H1 (cell line): ENCODE results near the gene RPL7A. TPM values are rescaled to one million over a fixed set of nuclear protein-coding genes. Genes with fewer than 3 reads are reported as not detected.

Experiments
- CTCF ChIA-PET: fragments of 300-600 bp; sonication (Branson Sonifier 250); formaldehyde crosslinking; loops from one replicate; lab custom pipeline; 2021; ENCODE audit not compliant: partially characterized antibody; lab: Charles Lee
- POLR2A ChIA-PET: fragments of 300-600 bp; sonication (Branson Sonifier 250); formaldehyde crosslinking; loops from one replicate; lab custom pipeline; 2021; ENCODE audit warnings: inconsistent platforms; ENCODE audit not compliant: partially characterized antibody; lab: Charles Lee
- DNase-seq, 2 experiments: peaks; one replicate each; pipeline versions ENCODE4 v3.0.0 to v3.0.0-alpha.2; 2010 to 2022; ENCODE audit warnings: low spot score in 2 of 2, low read depth in 1 of 2, mixed read lengths in 1 of 2
- FAIRE-seq: peaks from 2 replicates; lab custom pipeline; 2011; peaks lifted over from hg19 to GRCh38; lab: Jason Lieb, UNC
- H2AFZ ChIP-seq: 2 replicates; pipeline ENCODE4 v1.8.1; 2012; ENCODE audit warnings: low read length, inconsistent platforms
- H2AK5ac ChIP-seq: 2 replicates; pipeline ENCODE4 v1.6.1; 2013; ENCODE audit warnings: low read depth, low read length
- H2BK120ac ChIP-seq: replicated peaks from 2 replicates; pipeline ENCODE3; 2013; ENCODE audit warnings: low read depth, low read length, inconsistent platforms
- H2BK12ac ChIP-seq: 2 replicates; pipeline ENCODE4 v1.6.1; 2013; ENCODE audit warnings: low read depth, low read length
- H2BK15ac ChIP-seq: 2 replicates; pipeline ENCODE4 v1.6.1; 2013; ENCODE audit warnings: low read length
- H2BK20ac ChIP-seq: 2 replicates; pipeline ENCODE4 v1.6.1; 2013; ENCODE audit warnings: low read length
- H2BK5ac ChIP-seq: 2 replicates; pipeline ENCODE4 v1.6.1; 2013; ENCODE audit warnings: low read depth, low read length
- H3K14ac ChIP-seq: 2 replicates; pipeline ENCODE4 v1.6.1; 2013; ENCODE audit warnings: inconsistent platforms; ENCODE audit not compliant: insufficient read length
- H3K18ac ChIP-seq: 2 replicates; pipeline ENCODE4 v1.6.1; 2013; ENCODE audit warnings: low read length; ENCODE audit errors: extremely low read depth
- H3K23ac ChIP-seq: 2 replicates; pipeline ENCODE4 v1.6.1; 2013; ENCODE audit warnings: inconsistent platforms; ENCODE audit not compliant: insufficient read length
- H3K23me2 ChIP-seq: 2 replicates; pipeline ENCODE4 v1.6.1; 2013; ENCODE audit warnings: low read depth, low read length
- H3K27ac ChIP-seq: 2 replicates; pipeline ENCODE4 v1.6.1; 2011; ENCODE audit warnings: low read depth, low read length, inconsistent platforms
- H3K27me3 ChIP-seq, 4 experiments: replicated peaks in 1 of 4; 1 replicate in 1 of 4; 2 replicates in 3 of 4; pipeline versions ENCODE4 v1.6.1 to v1.8.1; 2011 to 2013; ENCODE audit warnings: low read length in 3 of 4, mild to moderate bottlenecking in 3 of 4, inconsistent platforms in 2 of 4, mixed read lengths in 2 of 4, moderate library complexity in 1 of 4; ENCODE audit not compliant: control insufficient read depth in 3 of 4, insufficient read depth in 3 of 4; ENCODE audit errors: extremely low read depth in 1 of 4
- H3K36me3 ChIP-seq, 4 experiments: 2 replicates each; pipeline versions ENCODE4 v1.6.1 to v1.8.1; 2011 to 2013; ENCODE audit warnings: mild to moderate bottlenecking in 4 of 4, low read length in 3 of 4, moderate library complexity in 2 of 4, control low read depth in 1 of 4, inconsistent platforms in 1 of 4; ENCODE audit not compliant: insufficient read depth in 4 of 4, control insufficient read depth in 2 of 4
- H3K4ac ChIP-seq: replicated peaks from 2 replicates; pipeline ENCODE3; 2013; ENCODE audit warnings: low read length, low read depth, mixed read lengths, inconsistent platforms; ENCODE audit not compliant: insufficient read length
- H3K4me1 ChIP-seq, 4 experiments: replicated peaks in 1 of 4; 1 replicate in 1 of 4; 2 replicates in 3 of 4; pipeline versions ENCODE4 v1.6.1 to v1.8.1; 2011 to 2013; ENCODE audit warnings: low read length in 3 of 4, inconsistent platforms in 2 of 4, mixed read lengths in 1 of 4; ENCODE audit not compliant: insufficient read depth in 4 of 4, control insufficient read depth in 3 of 4
- H3K4me2 ChIP-seq, 2 experiments: 2 replicates each; pipeline versions ENCODE4 v1.6.1 to v1.8.1; 2011 to 2013; ENCODE audit warnings: low read depth in 2 of 2, low read length in 2 of 2, control low read depth in 1 of 2, inconsistent platforms in 1 of 2, mild to moderate bottlenecking in 1 of 2; ENCODE audit not compliant: insufficient read depth in 1 of 2
- H3K4me3 ChIP-seq, 4 experiments: fragments of 200-600, 300-600 bp in 1 of 4; sonication (generic), shearing (Covaris generic), sonication (Bioruptor Twin) in 1 of 4; 2 replicates each; pipeline versions ENCODE4 v1.5.1 to v1.8.1; 2011 to 2016; ENCODE audit warnings: low read length in 4 of 4, low read depth in 3 of 4, control low read depth in 2 of 4, inconsistent platforms in 2 of 4, mild to moderate bottlenecking in 2 of 4, mixed read lengths in 1 of 4, moderate library complexity in 1 of 4; ENCODE audit not compliant: insufficient read depth in 2 of 4; ENCODE audit errors: extremely low read depth in 1 of 4
- H3K56ac ChIP-seq: replicated peaks from 2 replicates; pipeline ENCODE3; 2013; ENCODE audit warnings: low read depth, mild to moderate bottlenecking, mixed read lengths, low read length, inconsistent platforms; ENCODE audit not compliant: insufficient read length
- H3K79me1 ChIP-seq: 2 replicates; pipeline ENCODE4 v1.6.1; 2013; ENCODE audit warnings: low read depth, low read length, control low read depth
- H3K79me2 ChIP-seq, 2 experiments: 2 replicates each; pipeline versions ENCODE4 v1.6.1 to v1.8.1; 2012 to 2013; ENCODE audit warnings: low read length in 2 of 2, mild to moderate bottlenecking in 2 of 2, inconsistent platforms in 1 of 2; ENCODE audit not compliant: insufficient read depth in 2 of 2, control insufficient read depth in 1 of 2
- H3K9ac ChIP-seq, 4 experiments: replicated peaks in 1 of 4; 1 replicate in 1 of 4; 2 replicates in 3 of 4; pipeline versions ENCODE4 v1.6.1 to v1.8.1; 2011 to 2013; ENCODE audit warnings: low read depth in 3 of 4, low read length in 3 of 4, control low read depth in 2 of 4, mild to moderate bottlenecking in 2 of 4, moderate library complexity in 2 of 4, inconsistent platforms in 1 of 4; ENCODE audit errors: extremely low read depth in 1 of 4
- H3K9me3 ChIP-seq, 2 experiments: 2 replicates each; pipeline versions ENCODE4 v1.6.1 to v1.8.1; 2012 to 2013; ENCODE audit warnings: mild to moderate bottlenecking in 2 of 2, moderate library complexity in 2 of 2, control low read depth in 1 of 2, inconsistent platforms in 1 of 2, low read depth in 1 of 2, low read length in 1 of 2, mixed read lengths in 1 of 2; ENCODE audit not compliant: insufficient read depth in 2 of 2
- H4K20me1 ChIP-seq, 2 experiments: replicated peaks in 1 of 2; 2 replicates each; pipeline versions ENCODE3 to v1.8.1; 2011 to 2013; ENCODE audit warnings: inconsistent platforms in 2 of 2, low read length in 2 of 2, mild to moderate bottlenecking in 1 of 2; ENCODE audit not compliant: insufficient read depth in 2 of 2, control insufficient read depth in 1 of 2
- H4K5ac ChIP-seq: 2 replicates; pipeline ENCODE4 v1.6.1; 2013; ENCODE audit warnings: low read length, low read depth, mixed read lengths, inconsistent platforms; ENCODE audit not compliant: insufficient read length
- H4K8ac ChIP-seq: 2 replicates; pipeline ENCODE4 v1.8.0; 2013; ENCODE audit warnings: mild to moderate bottlenecking, moderate library complexity, low read length, inconsistent platforms; ENCODE audit not compliant: insufficient read depth; ENCODE audit errors: extremely low read depth
- H4K91ac ChIP-seq: replicated peaks from 2 replicates; pipeline ENCODE3; 2013; ENCODE audit warnings: low read length, mixed read lengths, inconsistent platforms; ENCODE audit not compliant: insufficient read length
- CREB1 ChIP-seq: IDR thresholded peaks from 2 replicates; pipeline ENCODE4 v1.6.1; 2012; ENCODE audit warnings: inconsistent platforms
- CTBP2 ChIP-seq: IDR thresholded peaks from 2 replicates; pipeline ENCODE4 v1.7.0; 2011; ENCODE audit warnings: borderline replicate concordance, mild to moderate bottlenecking, moderate library complexity, mixed read lengths, low read length; ENCODE audit not compliant: insufficient read depth, insufficient read length
- HDAC6 ChIP-seq: IDR thresholded peaks from one replicate; pipeline ENCODE4 v1.7.1; 2012; ENCODE audit warnings: low read depth, mild to moderate bottlenecking, inconsistent platforms, low read length, moderate library complexity
- POLR2A ChIP-seq, 2 experiments: IDR thresholded peaks; 1 replicate in 1 of 2; 2 replicates in 1 of 2; pipeline ENCODE4 v1.6.1; 2011; ENCODE audit warnings: low read depth in 2 of 2, low read length in 2 of 2, mild to moderate bottlenecking in 2 of 2; ENCODE audit errors: control extremely low read depth in 1 of 2
- POLR2AphosphoS5 ChIP-seq: IDR thresholded peaks from 2 replicates; pipeline ENCODE4 v1.6.1; 2011; ENCODE audit warnings: low read depth, low read length
- RXRA ChIP-seq: IDR thresholded peaks from 2 replicates; pipeline ENCODE4 v1.6.1; 2011; ENCODE audit warnings: low read depth, mild to moderate bottlenecking, low read length, moderate library complexity; ENCODE audit not compliant: insufficient read depth
- SP4 ChIP-seq: IDR thresholded peaks from 2 replicates; pipeline ENCODE4 v1.6.1; 2012; ENCODE audit warnings: low read length, inconsistent platforms
- TAF7 ChIP-seq: optimal IDR thresholded peaks from 2 replicates; pipeline ENCODE3; 2011; ENCODE audit warnings: low read depth, mild to moderate bottlenecking, inconsistent platforms, low read length, moderate library complexity, borderline replicate concordance
- WGBS, 2 experiments: shearing (Covaris generic) in 1 of 2; methylation state at CpG; one replicate each; pipeline versions ENCODE4 v1.1.6 to v1.1.7; 2013 to 2015; ENCODE audit warnings: low lambda C conversion rate in 2 of 2, mixed read lengths in 2 of 2, inconsistent platforms in 1 of 2, low coverage in 1 of 2, missing lambda C conversion rate in 1 of 2; ENCODE audit not compliant: insufficient replicate concordance in 2 of 2, insufficient coverage in 1 of 2, insufficient read length in 1 of 2; ENCODE audit errors: extremely low coverage in 1 of 2, missing lambda C conversion rate in 1 of 2; 5-methylcytosine and 5-hydroxymethylcytosine counted together
- polyA plus RNA-seq, 7 experiments: library from polyadenylated mRNA; depleted of rRNA in 3 of 7; stranded (reverse) in 5 of 7; unstranded in 2 of 7; fragments of >200 nt in 5 of 7; fragments of 200-250 nt in 2 of 7; gene quantifications; 1 replicate in 5 of 7; 2 replicates in 1 of 7; 4 replicates in 1 of 7; pipeline versions ENCODE4 v1.2.1 to v1.2.3, GENCODE V29; 2011 to 2013; ENCODE audit warnings: missing spikeins in 2 of 7, mixed read lengths in 2 of 7
- total RNA-seq: library from RNA; stranded (reverse); fragmentation: NEBNext Ultra II Directional; extraction: Animal tissue kit (Norgen Biotek cat#: 25700); gene quantifications from 2 replicates; pipeline ENCODE4 v1.2.1, GENCODE V29; 2021

The RPL7A gene
- total and polyA plus RNA-seq, 2 of the 8 experiments (the other 6 are each of a cell fraction or from before 2014, with no cell fraction given), result 2,578 to 2,783 TPM

DNA sequence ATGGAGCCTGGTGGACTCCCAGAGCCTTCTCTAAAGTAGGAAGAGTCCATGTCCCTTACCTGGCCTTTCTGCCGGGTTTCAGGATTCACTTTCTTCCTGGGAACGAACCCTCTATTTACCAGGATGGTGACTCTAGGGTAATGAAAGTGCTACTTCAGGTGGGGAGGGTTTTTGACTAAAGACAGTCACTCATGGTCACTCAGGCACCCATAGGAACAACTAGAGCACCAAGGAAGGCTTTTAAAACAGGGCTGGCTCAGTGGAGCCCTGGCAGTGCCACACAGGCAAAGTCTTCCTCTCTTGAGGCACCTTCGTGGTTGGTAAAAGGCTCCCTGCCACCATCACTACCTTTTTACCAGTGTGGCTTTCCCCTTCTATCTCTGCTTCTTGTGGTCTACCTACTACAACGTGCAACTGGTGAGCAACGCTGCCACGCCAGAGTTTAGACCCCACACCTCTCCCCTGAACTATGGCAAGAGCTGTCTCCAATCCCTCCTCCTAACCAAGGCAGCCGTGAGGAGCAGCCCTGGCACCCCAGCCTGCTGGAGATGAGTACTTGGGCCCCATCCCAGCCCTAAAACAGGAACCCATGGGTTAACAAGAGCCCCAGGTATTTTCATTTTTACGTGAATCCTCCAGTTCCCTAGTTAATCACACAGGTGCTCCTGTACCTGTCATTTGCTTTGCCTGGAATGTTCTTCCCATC is 4.8 kb downstream of the RPL7A start:
- H3K4me2 ChIP-seq, result no peak overlapping the region
- H4K5ac ChIP-seq, result no peak overlapping the region
- POLR2A ChIA-PET, result interaction anchor here (0.9 to 16.1 kb wide), 14 partner anchors 8 to 322 kb away, joined by 3 to 461 read pairs (median 6); partner anchors contain the start of genes CACFD1, MED22, RPL7A and STKLD1
- H3K79me2 ChIP-seq, result peaks cover 5 to 34% of the 10 kb centered on the region in 2 experiments
- H2BK5ac ChIP-seq, result no peak overlapping the region
- H3K9ac ChIP-seq, result no peak overlapping the region
- peaks cover 20 to 45% (median 39%) of the 10 kb centered on the region in 4 experiments for H3K36me3 ChIP-seq
- TF ChIP-seq SP4, result peak; percentile 12; the same call in 1 of the 2 replicates
- peak; percentile 51 for TF ChIP-seq TAF7
- peak in 1 of 2 experiments; percentile 83; a peak in 2 of 3 replicates for TF ChIP-seq POLR2A (IDR thresholded peaks at IDR 0.05; ENCODE audit: control extremely low read depth in 1 of 2, low read depth in 2 of 2, low read length in 2 of 2)
- no peak for TF ChIP-seq RXRA
- TF ChIP-seq CREB1, result no peak
- no peak for TF ChIP-seq HDAC6
- TF ChIP-seq CTBP2, result no peak
- TF ChIP-seq POLR2AphosphoS5, result peak; percentile 86; the same call in 1 of the 2 replicates
- TF ChIP-seq, all 59 proteins: peak for 4
- no peak overlapping the region for H3K4ac ChIP-seq
- no peak overlapping the region for H2BK12ac ChIP-seq
- no peak overlapping the region for H3K27ac ChIP-seq
- WGBS, 2 experiments, result 91% methylated on average over 8 of the region's 8 CpGs; no CpG with 5 or more reads in 1 of the 2 experiments
- H3K9me3 ChIP-seq, result no peaks in the 10 kb centered on the region
- no peak overlapping the region for H2BK15ac ChIP-seq
- peaks cover 0 to 12% (median 5%) of the 10 kb centered on the region in 4 experiments; a peak in 6 of 7 replicates for H3K4me1 ChIP-seq
- H3K4me3 ChIP-seq, result no peak overlapping the region
- CTCF ChIA-PET, result interaction anchor here (0.6 to 2.0 kb wide), 7 partner anchors 11 to 134 kb away, joined by 3 to 8 read pairs (median 6); no protein-coding TSS in a partner anchor
- H3K27me3 ChIP-seq, result no peaks in the 10 kb centered on the region
- H2AFZ ChIP-seq, result no peak overlapping the region
- H4K8ac ChIP-seq, result no peak overlapping the region
- DNase-seq (no peak), FAIRE-seq (no peak)
- H2BK120ac ChIP-seq, result no peak overlapping the region
- H4K91ac ChIP-seq, result no peak overlapping the region
- H3K56ac ChIP-seq, result no peak overlapping the region
- H2AK5ac ChIP-seq, result no peak overlapping the region
- H3K18ac ChIP-seq, result no peak overlapping the region
- no peaks in the 10 kb centered on the region; the same call in 1 of the 2 replicates for H3K79me1 ChIP-seq
- H3K14ac ChIP-seq, result no peak overlapping the region
- peaks cover 6 to 13% of the 10 kb centered on the region in 2 experiments for H4K20me1 ChIP-seq
- no peak overlapping the region for H2BK20ac ChIP-seq
- H3K23ac ChIP-seq, result no peak overlapping the region
- peaks cover 8% of the 10 kb centered on the region; the same call in 1 of the 2 replicates for H3K23me2 ChIP-seq
